NCI-H146 treated with DMSO at 0.1 percent for 48 hours (cell line): ENCODE results near the gene FDX2.
"Not testable (repeated sequence)": the region's sequence is repeated elsewhere in the genome, so short reads cannot be mapped to it uniquely, and the experiment has no call there.

Experiments used
- DNase-seq: peaks from one replicate; lab custom pipeline; 2025; ENCODE audit not compliant: unreplicated experiment; lab: John Stamatoyannopoulos, UW

FDX2 gene

DNA sequence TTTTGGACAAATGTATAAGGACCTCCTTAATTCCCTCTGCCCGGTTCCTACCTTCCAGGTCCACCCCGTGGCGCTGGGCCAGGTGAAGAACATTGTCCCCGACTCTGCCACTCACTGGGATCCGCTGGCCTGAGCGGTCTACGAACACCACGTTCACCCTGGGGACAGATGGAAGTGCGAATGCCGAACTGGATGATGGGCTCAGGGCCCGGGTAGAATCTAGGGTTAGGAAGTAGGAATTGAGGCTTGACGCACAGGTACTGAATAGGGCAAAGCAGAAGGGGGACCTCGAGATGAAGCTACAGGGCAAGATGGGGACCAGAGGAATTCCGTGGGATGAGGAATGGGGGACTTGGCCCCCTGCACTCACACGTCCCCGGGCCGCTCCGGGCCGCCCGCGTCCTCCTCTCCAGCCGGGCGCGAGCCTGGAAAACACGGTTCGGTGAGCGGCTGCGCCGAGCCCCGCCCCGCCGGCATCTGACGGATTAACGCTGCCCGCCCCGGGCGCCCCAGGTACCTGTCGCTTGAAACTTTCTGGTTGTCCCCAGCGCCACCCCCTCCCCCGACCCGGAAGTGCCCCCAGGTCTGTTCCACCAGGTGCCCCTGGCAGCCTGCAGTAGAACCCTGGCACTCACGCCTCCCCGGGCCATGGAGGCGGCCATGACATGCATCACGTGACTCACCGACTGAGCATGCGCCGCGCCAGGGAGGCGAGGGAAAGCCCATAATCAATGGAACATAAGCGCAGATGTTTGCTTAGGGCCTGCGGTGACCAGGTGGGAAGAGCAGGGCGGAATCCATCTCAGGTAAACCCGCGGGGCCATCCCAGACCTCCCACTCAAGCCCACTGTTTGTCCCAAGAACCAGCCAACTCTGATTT lies at the start of gene FDX2:
Gene FDX2, minus strand, starts transcription at position 681 of the 880 bp plus-strand sequence. Its CDS starts 19 bp downstream, at position 662.
- peak; percentile 93 for DNase-seq

DNA sequence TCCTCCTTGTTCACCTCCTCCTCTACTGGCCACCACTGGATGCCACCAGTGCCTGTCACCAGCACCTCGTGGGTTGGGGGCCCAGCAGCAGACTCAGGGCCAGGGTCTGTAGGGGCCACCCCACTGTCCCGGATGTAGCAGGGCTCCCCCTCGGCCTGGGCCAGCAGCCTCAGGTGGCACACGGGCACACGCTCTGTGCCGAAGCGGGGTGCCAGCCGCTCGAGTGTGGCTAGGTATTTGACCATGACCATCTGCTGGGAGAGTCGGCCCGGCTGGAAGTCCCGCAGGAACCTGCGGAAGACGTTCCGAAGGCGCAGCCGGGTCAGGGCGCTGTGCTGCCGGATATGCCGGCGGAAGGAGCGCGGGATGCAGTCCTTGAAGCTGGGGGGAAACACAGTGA lies 49.7 kb upstream of the FDX2 start:
- no peak for DNase-seq

DNA sequence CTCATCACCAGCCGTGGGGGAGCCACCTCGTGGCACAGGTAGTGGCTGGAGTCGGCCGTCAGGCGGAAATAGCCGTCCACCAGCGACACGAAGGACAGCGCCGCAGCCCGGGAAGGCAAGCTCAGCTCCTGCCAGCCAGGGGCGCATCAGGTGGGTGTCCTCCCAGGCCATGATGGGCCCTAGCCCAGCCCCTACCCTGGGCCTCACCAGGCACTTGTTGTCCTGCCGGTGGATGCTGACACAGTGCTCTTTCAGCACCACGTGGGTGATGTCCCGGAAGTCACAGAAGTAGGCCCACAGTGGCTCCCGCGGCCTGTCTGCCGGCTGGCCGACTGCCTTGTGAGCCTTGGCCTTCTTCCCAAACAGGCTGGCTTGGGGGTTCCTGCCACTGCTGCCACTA lies 48.8 kb upstream of the FDX2 start:
- DNase-seq: no peak

DNA sequence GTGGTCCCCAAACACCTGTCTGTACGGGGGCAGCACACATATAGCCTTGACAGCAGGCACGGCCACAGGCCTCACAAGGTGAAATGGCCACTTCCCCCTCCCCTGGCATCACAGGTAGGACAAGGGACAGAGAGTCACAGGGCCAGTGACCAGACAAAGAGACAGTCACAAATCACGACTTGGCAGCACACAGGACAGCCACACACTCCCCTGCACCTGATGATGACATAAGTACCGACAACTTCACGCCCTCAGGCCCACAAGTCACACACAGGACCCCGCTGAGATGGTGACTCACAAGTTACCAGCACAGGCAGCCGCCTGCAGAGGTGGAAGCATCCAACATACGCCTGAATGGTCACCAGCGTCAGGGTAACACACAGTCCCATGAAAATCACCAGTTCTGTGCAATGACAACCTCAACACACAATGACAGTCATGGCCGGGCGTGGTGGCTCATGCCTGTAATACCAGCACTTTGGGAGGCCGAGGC lies 48.0 kb upstream of the FDX2 start:
- no peak for DNase-seq

DNA sequence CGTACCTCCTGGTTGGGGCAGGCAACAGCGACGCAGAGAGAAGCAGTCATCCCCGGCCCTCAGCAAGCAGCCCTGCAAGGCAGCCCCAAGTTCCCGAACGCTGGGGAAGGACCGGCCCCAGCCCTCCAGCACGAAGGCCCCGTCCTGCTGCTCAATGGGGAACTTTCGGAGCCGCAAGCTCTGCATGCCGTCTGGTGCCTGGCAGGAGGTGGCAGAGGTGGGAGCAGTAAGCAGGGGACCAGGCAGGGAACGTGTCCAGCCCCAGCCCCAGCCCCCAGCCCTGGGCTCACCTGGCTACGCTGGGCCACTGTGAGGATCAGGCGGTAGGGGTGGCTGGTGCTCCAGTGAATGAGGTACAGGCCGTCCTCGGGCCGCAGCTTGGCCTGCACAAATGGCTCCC lies 46.4 kb upstream of the FDX2 start:
- no peak for DNase-seq

DNA sequence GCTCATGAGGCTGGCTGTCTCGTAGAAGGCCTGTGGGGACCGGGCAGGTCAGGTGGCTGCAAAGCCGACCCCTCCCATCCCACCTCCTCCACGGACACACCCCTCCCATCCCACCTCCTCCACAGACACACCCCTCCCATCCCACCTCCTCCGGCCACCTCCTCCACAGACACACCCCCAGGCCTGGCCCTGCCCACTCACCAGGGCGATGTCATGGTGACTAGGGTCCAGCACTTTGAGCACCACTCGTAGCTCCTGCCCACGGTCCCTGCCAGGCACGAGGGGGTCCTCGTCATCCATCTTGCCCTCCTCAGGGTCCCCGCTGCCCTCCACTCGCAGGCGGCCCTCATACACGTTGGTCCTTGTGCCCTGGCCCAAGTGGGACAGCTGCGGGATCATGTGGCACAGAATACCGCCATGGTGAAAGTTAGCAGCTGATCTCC lies 45.8 kb upstream of the FDX2 start:
- no peak for DNase-seq

DNA sequence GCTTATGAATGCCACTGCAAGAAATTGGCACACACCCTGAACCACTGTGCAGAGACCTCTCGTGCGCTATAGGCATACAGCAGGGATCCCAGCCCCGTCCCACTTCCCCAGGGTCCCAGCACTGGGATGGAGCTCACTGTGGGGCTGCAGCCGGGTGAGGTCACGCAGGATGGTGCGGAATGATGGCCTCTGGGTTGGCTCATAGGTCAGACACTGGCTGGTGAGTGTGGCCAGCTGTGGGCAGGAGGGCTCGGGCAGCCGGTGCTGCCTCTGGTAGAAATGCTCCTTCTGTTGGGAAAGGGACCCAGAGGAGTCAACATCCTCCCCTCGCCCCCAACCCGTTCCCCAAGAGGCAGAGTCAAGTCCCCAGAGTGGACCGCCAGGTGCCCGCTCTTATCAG lies 40.6 kb upstream of the FDX2 start:
- DNase-seq: no peak

DNA sequence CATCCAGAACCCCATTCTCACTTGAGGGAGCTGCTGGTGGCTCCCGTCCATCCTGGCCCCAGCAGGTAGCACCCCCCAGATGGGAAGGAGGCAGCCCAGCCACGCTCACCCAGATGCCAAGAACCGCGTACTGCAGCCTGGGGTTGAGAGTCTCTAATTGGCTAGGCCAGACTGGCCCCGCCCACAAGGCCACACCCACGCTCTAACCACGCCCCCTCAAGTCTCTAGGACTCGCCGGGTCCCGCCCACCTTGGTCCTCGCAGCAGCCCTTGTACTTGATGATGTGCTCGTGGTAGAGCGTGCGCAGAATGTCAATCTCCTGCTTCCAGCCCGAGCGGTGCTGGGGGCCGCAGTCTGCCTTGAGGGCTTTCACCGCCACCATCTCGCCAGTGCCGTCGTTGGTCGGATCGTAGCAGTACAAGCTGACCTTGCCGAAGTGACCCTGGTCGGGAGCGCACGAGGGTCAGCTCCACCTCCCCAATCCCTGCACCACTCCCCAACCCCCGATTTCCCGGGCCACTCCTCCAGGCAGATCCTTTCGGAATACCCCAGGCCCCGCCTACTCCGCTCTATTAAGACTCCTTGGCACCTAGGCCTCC lies 38.1 kb upstream of the FDX2 start:
- DNase-seq: no peak

DNA sequence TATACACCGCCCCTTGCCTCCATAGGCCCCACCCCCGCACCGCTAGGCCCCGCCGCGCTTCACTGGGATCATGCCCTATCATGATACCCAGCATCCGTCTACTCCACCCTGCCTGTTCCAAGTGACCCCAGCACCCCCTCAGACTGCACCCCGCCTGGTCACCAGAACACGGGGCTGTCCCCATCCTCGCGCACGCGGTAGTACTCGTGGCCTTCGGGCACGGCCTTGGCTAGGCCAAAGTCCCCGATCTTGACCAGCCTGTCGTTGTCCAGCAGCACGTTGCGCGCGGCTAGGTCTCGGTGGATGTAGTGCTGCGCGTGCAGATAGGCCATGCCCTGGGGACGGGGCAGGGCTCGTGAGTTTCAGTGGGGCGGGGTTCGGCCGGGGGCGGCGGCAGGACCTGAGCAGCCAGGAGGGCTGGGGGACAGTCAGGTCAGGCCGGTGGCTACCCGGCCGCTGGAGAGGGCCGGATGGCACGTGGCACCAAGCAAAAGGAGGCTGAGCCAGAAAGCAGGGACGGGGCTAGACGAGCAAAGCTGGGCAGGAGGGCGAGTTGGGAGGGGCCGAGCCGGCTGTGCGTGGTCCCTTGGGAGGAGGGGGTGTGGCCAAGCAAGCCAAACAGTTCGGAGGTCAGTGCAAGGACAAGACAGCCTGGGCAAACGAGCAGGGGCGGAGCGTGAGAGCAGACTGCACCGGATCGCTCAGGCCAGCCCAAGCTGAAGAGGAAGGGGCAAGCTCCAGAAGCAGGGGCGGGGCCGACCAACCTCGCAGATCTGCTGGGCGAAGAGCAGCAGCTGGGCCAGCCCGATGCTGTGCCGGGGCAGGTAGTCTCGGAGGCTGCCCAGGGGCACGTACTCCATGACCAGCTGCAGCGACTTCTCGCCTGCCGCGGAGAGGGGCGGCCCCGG lies 37.2 kb upstream of the FDX2 start:
- DNase-seq: no peak

DNA sequence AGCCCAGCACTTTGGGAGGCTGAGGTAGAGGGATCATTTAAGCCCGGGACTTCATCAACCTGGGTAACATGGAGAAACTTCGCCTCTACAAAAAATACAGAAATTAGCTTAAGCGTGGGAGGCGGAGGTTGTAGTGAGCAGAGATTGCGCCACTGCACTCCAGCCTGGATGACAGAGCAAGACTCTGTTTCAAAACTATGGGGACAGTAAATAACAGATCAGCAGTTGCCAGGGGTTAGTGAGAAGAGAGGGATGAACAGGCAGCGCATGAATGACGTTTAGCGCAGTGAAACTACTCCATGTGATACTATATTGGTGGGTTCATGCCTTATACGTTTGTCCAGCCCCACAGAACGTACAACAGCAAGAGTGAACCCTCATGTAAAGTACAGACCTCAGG lies 30.7 kb upstream of the FDX2 start:
- DNase-seq: no peak

DNA sequence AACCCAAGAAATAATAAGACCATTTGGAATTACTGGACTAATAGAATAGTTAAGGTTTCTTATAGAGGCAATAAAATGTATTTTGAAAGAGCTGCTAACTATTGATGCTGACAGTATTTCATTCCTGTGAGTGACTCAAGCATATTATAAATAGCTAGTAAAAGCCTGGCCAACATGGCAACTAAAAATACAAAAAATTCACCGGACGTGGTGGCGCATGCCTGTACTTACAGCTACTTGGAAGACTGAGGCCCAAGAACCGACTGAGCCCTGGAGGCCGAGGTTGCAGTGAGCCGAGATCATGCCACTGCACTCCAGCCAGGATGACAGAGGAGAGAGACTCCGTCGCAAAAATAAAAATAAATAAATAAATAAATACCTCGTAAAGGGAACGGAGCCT lies 29.0 kb upstream of the FDX2 start:
- no peak for DNase-seq

DNA sequence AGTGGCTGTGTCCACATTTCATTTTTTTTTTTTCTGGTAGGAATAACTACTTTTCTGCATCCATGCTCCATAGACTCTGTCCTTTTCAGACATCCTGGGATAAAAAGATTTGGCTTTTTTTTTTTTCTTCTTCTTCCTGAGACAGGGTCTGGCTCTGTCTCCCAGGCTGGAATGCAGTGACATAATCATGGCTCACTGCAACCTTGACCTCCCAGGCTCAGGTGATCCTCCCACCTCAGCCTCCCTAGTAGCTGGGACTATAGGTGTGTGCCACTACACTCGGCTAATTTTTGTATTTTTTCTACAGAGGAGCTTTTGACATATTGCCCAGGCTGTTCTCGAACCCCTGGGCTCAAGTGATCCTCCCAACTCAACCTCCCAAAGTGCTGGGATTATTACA lies 27.7 kb upstream of the FDX2 start:
- DNase-seq: no peak

DNA sequence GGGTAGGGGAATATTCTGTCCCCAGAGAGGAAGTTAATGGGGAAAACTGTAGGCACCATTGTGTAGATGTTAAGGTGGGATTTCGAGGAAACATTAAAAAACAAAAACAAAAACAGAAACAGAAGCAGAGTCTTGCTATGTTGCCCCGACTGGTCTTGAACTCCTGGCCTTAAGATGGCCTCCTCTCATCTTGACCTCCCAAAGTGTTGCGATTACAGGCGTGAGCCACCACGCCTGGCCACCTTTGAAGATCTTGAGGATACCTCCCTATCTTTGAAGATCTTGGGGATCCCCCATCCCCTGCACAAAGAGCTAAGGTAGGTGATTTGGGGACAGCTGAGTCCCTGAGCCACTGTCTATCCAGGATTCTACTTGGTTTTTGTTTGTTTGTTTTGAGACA lies 24.2 kb upstream of the FDX2 start:
- no peak for DNase-seq

DNA sequence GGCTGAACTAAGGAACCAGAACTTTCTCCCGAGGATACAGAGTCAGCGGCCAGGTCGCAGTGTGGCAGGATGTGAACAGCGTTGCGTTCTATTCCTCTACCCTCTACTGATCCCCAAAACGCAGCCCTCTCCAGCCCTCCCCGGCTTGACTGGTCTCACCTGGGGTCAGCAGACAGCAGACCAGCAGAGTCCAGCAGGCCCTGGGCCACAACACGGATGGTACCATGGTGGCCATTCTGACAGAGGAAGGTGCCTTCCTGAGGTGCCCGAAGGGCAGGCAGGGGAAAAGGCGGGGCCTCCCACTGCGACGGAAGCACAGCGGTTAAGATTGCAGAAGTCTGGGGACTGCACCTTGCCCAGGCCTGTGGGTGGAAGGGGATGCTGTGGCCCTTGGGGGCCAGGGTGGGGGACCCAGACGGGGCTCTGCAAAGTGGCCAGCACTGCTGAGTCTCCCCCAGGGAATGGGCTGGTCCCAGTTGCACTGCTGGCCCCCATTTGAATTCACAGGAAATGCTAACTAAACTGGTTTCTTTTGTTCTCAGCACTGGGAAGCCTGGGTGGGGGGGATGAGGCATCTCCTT lies 23.7 kb upstream of the FDX2 start, which contains the start of gene ICAM3:
Gene ICAM3, minus strand, starts transcription at position 245 of the 581 bp plus-strand sequence. Its CDS starts 10 bp downstream, at position 235.
- DNase-seq: no peak

DNA sequence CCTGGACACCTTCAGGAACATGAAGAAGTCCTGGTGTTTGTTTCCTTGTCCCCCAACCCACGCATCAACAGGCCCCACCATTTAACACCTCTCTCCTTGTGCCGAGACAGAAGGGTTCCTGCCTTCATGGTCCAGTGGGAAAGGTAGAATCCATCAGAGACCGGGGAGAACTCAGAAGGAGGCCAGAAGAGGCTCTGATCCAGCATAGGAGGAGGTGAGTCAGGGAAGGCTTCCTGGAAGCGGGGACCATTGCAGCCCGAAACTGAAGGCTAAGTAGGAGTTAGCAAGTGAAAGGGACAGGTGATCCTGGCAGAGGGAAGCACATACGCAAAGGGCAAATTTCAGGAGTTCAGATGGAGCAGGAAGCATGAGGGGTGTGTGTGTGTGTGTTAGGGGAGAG lies 23.1 kb upstream of the FDX2 start:
- DNase-seq: no peak

DNA sequence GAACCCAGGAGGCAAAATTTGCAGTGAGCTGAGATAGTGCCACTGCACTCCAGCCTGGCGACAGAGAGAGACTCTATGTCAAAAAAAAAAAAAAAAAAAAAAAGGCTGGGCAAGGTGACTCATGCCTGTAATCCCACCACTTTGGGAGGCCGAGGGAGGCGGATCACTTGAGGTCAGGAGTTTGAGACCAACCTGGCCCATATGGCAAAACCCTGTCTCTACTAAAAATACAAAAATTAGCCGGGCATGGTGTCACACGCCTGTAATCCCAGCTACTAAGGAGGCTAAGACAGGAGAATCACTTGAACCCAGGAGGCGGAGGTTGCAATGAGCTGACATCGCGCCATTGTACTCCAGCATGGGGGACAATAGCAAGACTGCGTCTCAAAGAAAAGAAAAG lies 20.9 kb upstream of the FDX2 start:
- not testable (repeated sequence) for DNase-seq

DNA sequence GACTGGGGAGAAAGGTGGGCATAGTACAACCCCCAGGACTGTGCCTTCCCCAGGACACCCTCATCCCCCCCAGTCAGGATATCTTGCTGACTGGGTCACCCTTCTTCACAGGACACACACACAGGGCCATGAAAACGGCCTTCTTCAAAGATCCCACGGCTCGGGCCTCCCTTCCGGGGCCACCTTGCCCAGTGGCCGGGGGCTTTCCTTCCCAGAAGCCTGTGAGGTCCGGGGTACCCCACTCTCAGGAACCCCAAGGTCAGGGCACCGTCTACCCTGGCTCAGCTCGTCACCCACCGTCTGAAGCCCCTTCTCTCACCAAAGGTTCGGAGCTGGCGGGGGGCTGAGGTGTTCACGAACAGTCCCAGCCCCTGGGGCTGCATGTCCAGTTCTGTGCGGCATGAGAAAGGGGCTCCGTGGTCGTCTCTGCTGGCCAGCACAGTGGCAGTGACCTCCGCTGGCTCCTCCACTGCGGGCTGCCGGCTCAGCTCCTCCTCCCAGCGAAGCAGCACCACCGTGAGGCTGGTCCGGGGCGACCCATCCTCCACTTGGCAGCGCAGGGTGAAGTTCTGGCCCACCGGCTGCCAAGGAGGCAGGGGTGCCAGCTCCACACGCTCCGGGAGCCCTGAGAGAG lies 19.7 kb upstream of the FDX2 start:
- no peak for DNase-seq

DNA sequence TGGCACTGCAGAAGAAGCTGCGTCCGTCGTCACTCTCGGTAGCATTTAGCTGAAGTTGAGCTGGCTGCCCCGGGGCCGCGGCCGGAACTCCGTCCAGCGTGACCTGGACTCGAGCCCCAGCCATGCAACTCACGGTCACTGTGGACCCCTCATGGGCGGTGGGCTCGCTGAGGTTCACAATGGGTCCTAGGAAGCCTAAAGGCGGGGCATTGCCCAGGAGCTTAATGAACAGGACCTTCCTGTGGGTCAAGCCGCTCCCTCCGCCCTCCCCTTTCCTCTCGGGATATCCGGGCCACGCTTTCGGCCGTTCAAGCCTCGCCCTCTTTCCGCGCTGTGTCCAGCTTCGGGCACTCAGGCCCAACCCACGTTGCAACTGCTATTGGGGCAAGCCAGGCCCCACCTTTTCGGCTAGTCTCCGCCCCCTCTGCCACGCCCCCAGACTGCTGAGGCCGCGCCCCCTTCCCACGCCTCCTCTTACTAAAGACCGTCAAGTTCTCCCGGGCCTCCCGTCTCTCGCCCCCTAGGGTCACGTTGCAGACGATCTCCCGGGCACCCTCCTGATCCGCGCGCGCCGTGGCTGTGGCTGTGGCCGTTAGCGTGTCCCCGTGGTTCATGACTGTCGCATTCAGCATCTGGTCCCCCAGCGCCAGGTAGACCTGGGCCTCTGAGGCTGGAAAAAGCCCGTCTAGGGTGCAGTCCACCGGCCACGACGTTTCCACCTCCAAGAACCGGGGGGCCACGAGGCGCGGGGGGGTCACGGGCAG lies 19.0 kb upstream of the FDX2 start:
- DNase-seq: peak; percentile 74

DNA sequence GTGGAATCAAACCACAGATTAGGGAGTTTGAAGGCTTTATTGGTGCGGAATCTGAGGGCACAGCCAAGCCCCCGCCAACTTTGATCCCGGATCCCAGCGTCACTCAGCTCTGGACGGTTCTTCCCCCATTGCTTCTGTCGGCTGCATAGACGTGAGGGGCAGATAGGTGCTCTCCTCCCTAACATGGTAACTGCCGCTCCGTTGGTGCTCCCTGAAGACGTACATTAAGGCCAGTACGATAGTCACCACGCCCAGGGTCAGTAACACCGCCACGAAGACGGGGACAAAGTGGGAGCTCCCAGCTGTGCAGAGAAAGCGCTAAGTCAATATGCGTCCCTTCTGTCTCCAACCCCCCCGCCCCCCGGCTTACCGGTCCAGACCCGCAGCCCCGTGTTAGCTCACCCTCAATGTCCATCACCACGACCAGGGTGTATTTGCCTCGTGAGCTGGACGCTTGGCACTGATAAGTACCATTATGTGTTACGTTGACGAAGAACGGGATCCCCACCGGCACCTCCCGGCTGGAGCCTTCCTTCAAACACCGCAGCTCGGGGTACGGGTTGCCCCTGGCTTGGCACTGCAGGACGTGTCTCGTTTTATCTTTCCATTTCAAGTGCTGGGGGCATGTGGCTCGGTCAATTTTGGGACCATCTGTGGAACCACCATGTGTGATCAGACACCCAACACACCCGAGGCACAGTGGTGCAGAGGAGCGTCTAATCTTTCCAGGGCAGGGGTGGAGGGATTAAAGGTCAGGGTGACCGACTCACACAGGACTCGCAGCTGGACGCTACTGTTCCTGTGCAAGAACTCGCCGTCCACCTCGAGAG lies 18.2 kb upstream of the FDX2 start:
- DNase-seq: no peak
